ENCODE results near the gene KCNMB1.

DNA sequence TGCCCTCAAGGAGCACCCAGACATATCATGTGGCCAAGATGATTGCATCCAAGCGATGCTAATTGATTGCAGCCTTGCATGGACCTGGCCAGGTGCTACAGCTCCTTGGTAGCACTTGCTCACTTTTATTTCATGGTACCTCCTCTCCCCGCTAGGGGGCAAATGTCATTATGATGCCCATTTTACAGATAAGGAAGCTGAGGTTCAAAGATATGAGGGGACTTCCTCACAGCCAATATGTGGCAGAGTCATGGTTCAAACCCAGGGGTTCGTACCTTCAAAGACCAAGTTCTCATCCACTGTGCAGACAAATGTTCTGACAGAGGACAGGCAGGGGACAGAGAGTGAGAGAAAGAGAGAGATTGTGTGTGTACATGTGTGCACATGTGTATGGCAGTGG lies 21.9 kb upstream of the KCNMB1 start:
- TF ChIP-seq CTCF (IDR thresholded peaks at IDR 0.05; ENCODE audit: low read depth, low read length) = no peak
- no peak for TF ChIP-seq MYC (IDR thresholded peaks at IDR 0.05; ENCODE audit: low read depth, low read length)
- no peak for TF ChIP-seq POLR2A (IDR thresholded peaks at IDR 0.05; ENCODE audit: extremely low read depth, insufficient read length)
- TF ChIP-seq, protein P1, sequence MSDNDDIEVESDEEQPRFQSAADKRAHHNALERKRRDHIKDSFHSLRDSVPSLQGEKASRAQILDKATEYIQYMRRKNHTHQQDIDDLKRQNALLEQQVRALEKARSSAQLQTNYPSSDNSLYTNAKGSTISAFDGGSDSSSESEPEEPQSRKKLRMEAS (IDR thresholded peaks at IDR 0.05; ENCODE audit: low read depth, low read length) = no peak

Data from NB4 (cell line).